ENCODE results near the gene RAI1. TPM values are rescaled to one million over a fixed set of nuclear protein-coding genes. Genes with fewer than 3 reads are reported as not detected.

RAI1 gene
- total RNA-seq, 1 donor from 2014 or later, result 10.4 TPM

DNA sequence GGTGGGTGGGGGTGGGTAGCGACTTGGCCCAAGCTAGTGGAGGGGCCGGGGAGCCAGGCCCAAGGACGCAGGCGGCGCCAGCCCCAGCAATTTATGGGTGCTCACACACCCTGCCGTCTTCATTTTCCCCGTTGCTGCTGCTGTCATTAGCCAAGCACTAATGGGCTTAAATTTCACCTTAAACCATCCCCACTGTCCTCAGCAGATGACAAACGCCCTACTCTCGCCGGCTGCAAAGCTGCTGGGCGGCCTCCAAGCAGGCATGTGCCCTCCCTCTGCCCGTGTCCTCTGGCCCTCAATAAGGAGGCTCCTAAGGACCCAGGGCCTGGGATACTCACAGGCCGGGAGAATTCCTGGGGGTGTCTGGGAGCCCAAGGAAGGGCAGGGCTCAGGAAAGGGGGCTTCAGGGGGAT lies 89.4 kb downstream of the RAI1 start:
- no peak for DNase-seq

DNA sequence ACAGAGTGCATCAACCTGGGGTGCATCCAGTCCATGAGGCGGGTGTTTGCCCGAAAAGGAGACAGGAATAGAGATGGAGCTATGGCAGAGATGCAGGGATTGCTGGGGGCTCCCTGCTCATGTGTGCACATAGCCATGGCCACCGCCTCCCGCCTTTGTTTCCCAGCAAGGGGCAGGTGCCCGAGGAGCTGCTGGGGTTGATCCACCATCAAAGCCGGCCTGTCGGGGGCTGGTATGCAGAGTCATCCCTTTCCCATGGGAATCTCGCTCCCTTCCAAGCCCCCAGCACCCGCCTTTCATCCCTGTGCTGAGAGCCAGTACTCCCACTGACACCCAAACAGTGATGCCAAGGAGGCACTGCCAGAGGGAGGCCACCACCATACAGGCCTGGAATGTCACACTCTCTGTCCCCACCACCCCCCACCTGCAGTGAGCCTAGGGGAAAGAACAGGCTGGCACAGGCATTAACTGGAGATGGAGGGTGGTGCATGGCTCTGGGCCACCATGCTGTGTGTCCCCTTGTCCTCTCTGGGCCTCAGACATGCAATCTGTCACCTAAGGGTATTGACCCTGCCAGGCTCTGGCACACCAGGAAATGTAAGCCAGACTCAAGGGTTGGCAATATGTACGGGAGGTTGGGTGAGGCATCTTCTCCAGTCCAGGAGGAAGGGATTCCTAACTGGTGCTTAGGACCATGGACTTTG lies 90.4 kb downstream of the RAI1 start:
- no peak for DNase-seq

DNA sequence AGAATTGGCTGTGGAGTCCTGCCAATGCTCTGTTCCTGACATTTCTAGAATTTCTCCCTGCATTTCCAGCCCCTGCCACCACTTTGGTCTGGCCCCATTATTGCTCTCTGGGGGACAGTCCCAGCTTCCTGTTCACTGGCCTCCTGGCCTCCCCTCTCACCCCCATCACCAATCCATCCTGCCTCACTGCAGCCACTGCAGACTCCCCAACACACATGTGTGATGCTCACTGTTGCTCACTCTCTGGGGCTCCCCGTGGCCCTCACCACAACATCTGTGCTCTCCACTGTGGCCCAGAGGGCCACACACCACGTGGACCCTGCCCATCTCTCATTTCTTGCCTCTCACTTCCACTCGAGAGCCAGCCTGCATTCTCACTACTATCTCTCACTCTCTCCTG lies 91.0 kb downstream of the RAI1 start:
- DNase-seq, result no peak

DNA sequence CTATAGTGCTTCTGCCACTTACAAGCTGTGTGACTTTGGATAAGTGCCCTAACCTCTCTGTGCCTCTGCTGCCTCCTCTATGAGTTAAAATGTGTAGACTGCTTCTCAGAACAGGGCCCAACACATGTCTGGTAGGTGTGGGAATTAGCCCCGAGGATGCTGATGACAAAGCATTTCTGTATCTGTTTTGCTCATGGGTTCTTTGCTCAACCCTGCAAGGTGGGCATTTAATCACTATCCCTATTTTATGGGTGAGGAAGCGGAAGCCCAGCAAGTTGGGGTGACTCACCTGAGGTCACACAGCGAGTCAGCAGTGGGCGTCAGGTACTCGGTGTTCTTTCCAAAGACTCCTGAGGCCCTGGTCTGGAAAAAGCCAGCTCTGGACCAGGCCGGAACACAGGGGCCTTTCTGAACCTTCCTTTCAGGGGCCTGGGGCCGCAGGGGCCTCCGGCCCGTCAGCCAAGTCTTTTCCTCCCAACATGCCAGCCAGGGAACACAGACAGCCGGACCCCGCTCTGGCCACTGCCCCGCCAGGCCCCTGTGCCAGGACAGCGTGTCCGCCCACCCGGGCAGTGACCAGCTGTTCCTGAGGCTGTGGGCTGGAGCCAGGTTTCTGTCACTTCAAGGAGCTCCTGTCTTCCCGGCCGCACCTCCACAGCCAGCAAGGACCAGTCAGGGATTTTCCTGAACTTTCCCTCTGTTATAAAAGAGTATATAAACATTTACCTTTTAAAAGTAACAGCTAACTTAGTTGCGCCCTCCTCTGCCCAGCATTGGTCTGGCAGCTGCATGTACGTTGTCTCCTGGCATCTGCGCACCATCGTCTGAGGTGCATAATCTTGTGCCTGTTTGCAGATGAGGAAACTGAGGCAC lies 93.0 kb downstream of the RAI1 start:
- DNase-seq, result peak; percentile 55

GRCh38 chr17:17776889-17777288 lies 95.6 kb downstream of the RAI1 start:
- DNase-seq, result no peak

- no peak for DNase-seq
These were observed 97.2 kb downstream of the RAI1 start for GRCh38 chr17:17778308-17779014.

DNA sequence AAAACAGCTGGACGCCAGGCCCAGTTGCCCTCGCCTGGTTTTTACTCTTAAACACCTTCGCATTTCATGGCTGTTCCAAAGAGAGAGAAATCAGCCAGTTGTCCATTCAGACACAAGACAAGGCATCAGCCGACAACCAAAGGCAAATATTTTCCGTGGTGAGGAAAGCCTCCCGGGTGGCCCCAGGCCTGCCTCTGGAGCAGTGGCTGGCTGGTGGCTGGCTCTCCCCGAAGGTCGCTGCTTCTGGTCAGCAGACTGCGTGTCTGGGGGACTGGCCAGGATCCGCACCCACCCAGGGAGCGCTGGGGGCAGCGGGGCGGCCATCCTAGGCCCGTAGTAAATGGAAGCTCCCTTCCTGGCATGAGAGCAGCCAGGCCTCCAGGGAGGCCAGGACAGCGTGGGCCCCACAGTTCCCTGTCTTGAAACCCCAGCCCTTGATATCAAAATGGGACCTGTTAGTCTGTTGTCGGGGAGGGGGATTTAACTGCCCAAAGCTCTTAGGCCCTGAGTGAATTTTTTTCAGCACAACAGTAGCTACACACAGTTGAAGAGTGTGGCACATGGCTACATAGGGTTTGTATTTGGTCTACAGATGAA lies 97.9 kb downstream of the RAI1 start:
- no peak for DNase-seq

DNA sequence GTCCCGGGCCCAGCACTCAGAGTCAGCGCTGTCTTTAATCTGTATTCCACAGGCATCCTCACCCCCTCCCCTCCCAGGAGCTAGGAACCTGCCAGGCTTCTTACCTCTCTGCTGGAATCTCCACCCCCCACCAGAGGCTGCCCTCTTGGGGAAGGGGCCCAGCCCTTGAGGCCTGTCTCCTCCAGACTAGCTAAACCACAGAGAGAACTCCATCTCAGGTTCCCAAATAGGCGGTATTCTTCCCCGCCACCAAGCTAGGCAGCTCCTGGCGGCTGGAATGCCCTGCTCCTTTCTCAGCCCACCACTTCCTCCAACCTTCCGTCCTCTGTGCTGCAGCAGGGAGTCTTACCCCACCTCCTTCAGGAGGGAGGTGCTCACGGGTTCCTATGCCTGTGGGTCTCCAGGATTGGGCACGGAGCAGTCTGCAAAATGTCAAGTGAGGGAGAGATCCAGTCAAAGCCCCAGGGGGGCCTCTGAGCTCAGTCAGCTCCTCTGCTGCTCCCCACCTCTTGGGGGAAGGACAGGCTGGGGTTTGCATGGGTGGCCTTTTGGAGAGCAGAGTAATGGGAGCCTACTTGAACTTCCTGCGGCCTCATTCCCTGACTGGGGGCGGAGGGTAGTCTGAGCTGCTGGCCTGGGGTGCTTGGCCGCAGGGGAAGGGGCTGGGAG lies 99.8 kb downstream of the RAI1 start:
- peak; percentile 54 for DNase-seq

GRCh38 chr17:17781591-17782496 lies 100.6 kb downstream of the RAI1 start:
- peak; percentile 37 for DNase-seq

- peak; percentile 9 for DNase-seq
These were observed 101.4 kb downstream of the RAI1 start for GRCh38 chr17:17782523-17783115.

DNA sequence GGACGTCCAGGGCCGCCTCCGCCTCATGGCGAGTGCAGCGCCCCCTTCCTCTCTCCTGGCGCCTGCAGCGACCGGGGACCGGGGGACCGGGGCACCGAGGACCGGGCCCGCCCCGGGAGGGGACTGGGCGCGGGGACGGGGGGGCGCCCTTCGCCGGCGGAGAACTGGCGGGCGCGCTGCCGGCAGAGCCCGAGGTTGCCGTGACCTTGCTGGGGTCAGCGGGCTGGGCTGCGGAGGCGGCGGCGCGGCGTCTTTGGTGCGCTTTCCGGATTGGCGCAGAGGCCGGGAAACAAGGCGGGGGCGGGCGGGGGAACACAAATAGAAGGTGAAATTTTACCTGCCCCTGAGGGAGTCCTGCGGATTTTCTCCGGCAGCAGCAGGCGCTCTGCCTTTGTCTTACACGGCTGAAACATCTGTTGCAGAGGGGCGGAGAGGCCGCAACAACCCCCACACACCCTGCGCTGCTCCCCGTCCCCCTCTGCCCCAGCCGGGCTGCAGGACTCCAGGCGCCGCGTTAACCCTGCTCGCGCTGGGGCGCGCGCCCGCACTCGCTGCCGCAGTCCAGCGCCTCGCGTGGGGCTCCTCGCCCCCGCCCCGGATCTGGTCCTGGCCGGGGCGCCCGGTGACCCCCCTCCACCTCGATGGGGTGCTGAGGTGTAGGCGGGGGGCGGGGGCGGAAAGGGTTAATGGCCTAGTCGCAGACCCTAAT lies 102.0 kb downstream of the RAI1 start:
- DNase-seq, result peak; percentile 44

GRCh38 chr17:17783825-17784656 lies 102.8 kb downstream of the RAI1 start:
- DNase-seq, result peak; percentile 47

DNA sequence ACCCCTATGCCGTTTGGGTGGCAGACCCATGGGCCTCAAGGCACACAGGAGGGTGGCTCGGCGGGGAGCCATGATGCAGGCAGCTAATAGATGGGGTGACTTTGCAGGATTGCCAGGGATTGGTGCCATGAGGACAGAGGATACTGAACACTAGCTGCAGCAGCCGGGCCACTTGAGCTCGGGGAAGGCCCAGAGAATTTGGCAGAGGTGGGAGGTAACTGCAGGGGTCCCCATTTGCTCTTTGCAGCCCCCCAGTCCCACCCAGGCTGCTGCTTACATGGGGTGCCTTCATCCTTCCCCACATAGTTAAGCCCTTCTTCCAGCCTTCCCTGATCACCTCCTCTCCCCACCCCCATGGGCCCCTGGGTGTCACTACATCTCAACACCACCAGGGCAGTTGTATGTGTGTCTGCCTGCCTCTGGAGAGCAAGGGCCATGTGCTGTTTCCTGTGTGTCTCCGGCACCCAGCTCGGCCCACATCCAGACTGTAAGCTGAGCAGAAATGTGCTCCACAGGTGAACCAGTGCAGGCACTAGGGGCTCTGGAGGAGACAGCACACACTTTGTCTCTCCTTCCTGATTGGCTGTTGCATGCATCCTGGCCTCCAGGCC lies 103.5 kb downstream of the RAI1 start:
- DNase-seq, result peak; percentile 23

- no peak for DNase-seq
These were observed 104.1 kb downstream of the RAI1 start for GRCh38 chr17:17785407-17785806.

DNA sequence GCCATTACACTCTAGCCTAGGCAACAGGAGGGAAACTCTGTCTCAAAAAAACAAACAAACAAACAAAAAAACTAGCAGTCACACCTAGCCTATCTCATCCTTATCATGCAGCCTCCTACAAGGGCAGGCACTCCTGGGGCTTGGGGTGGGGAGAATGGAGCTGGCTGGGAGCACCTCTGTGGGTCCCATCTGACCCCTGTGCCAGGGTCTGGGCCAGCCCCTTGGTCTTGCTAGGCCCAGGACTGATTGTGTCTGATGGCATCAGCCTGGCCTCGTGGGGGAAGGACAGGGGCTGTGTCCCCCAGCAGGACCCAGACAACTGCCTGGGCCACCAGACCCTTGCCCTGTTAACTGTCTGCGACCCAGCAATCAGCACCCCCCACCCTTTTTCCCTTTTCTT lies 105.7 kb downstream of the RAI1 start:
- DNase-seq, result no peak

- no peak for DNase-seq
These were observed 106.3 kb downstream of the RAI1 start for GRCh38 chr17:17787568-17787967.

DNA sequence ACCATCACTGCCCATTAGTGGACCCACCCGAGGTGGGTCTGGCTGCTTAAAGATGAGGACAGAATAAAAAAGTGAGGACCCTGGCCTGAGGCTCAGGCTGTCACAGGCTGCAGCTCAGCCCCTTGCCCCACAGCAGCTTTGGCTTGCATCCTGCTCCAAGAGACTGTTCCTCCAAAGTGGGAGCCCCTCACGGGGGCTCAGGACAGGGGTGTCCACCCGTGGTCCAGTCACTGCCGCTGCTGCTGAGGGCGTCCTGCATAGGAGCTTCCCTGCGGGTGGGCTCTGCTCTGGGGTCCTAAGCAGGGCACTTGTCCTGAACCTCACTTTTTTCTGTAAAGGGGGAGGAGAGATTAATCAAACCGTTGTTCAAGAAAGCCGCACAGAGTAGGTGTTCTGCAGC lies 107.7 kb downstream of the RAI1 start:
- DNase-seq, result no peak

DNA sequence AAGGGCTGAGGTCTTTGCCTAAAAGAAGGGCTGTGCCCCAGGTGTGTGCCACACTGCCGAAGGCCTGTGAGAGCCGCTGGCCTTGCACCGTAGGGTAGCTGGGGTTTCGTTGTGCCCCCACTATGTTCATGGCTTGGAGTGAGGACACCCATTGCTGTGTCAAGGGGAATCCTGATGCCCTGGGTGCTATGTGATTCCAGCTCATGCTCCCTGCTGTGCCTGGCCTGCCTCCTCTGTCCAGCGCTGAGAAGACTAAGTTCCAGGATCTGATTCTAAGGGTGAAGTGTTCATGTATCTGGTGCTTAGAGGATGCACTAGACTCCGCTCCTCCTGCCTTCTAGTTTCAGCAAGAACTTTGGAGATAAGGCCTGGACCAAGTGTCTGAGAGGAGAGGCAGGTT lies 108.2 kb downstream of the RAI1 start:
- DNase-seq, result no peak

Data from dermis blood vessel endothelial cell (primary cell).